ENCODE measurements around the gene MYO3B.

DNA sequence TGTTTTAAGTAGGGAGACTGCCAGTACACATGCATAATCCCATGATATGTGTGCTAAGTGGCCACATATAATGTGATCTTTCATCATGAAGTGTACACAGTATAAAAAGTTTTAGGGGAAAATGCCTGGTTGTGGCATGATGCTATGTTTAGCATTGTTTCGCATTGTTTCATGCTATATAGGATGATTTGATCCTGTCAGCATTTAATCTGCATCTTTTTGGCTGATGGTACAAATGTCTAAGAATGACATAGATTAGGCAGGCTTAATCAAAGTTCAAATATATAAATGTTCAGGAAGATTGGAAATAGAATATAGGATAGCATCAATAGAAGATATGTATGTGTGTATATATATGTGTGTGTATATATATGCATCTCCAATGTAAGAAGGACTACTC is 83.6 kb downstream of the MYO3B start:
- TF ChIP-seq CTCF (conservative IDR thresholded peaks at IDR 0.05), result no peak
- TF ChIP-seq ZFX (IDR thresholded peaks at IDR 0.05), result no peak
